ENCODE results near the gene CYP19A1. TPM values are rescaled to one million over a fixed set of nuclear protein-coding genes. Genes with fewer than 3 reads are reported as not detected.

Gene CYP19A1
- total RNA-seq, 1 experiment from 2014 or later: 0.77 TPM

DNA sequence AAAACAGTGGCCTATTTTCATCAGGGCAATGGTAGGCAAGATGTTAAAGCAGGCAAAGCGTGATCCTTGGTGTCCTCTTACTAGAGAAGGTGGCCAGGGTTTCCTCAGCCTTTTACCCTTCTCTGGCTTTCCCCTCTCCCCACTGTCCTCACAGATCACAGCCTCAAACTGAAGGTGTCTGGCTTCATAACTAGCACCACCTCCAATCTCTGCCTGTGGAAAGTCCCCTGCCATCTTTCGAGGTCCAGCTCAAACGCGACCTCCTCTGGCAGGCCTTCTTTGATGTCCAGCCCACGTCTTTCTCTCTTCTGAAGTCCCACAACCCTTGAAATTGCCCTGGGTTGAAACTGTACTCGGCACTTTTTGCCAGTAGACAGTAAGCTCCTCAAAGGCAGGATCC lies 35.9 kb downstream of the CYP19A1 start:
- Histone ChIP-seq H3K4me1 (no peaks in the 10 kb centered on the region), H3K9me3 (no peaks in the 10 kb centered on the region), H3K27me3 (replicated peaks; ENCODE audit: control insufficient read depth, insufficient read depth, low read length) (no peaks in the 10 kb centered on the region), H3K4me3 (ENCODE audit: low read depth, low read length) (no peak overlapping the region), H3K36me3 (ENCODE audit: control insufficient read depth, insufficient read depth, low read length) (no peaks in the 10 kb centered on the region)
- Mint-ChIP-seq H3K36me3 (ENCODE audit: insufficient read depth, unreplicated experiment) (no peaks in the 10 kb centered on the region), H3K27me3 (ENCODE audit: insufficient read depth, unreplicated experiment) (no peaks in the 10 kb centered on the region), H3K9me3 (ENCODE audit: unreplicated experiment) (no peaks in the 10 kb centered on the region), H3K4me3 (ENCODE audit: unreplicated experiment) (no peak overlapping the region), H3K27ac (ENCODE audit: unreplicated experiment) (no peak overlapping the region), H3K4me1 (ENCODE audit: low read depth, unreplicated experiment) (no peaks in the 10 kb centered on the region)
- intact Hi-C loops (cut with micrococcal nuclease; ENCODE audit: unreplicated experiment): no loop called here
- TF ChIP-seq CTCF (IDR thresholded peaks at IDR 0.05; ENCODE audit: insufficient read depth in 1 of 2, low read depth in 1 of 2, low read length in 1 of 2, severe bottlenecking in 1 of 2, unreplicated experiment in 1 of 2): no peak
- CTCF ChIA-PET: no interaction called here
- POLR2A ChIA-PET: no interaction called here
- no peak for DNase-seq
- BruUV-seq (replicated peaks): no TSS peak

DNA sequence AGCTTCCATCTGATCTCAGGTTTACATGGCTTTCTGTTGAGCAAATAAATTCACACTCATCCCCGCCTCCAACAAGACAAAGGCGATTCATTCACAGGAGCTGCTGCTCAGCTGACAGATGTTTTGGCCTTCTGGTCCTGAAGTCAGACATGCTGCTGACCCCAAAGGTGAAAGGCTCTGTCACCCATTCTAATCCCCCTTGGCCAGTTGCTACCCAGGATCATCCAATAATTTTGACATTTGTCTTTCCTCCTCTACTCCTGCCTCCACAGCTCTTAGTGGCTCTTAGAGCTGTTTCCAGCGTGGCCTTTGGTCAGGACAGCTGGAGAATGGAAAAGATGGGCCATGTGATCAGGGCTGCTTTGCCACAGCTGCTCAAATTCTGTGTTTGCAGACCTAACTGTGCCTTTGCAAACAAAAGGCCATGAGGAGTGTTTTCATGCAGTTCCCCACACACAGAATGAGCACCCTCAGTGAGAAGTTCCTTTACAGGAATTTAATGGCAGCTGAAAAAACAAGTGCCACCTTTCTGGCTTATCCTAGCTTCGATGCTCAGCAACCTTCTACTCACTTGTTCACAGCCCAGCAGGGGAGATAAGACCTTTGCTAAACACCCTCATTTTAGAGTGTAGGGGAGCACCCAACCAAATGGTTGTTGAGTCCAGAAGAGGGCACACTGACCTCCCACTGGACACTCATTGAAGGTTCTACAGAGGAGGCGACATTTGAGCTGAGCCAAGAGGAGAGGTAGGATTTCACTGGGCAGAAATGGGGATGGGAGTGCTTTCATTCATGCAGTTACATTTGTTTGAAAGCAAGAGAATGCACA lies 39.0 kb downstream of the CYP19A1 start:
- Mint-ChIP-seq H3K4me3 (ENCODE audit: unreplicated experiment) (no peak overlapping the region), H3K4me1 (ENCODE audit: low read depth, unreplicated experiment) (no peaks in the 10 kb centered on the region), H3K27ac (ENCODE audit: unreplicated experiment) (no peak overlapping the region), H3K27me3 (ENCODE audit: insufficient read depth, unreplicated experiment) (no peaks in the 10 kb centered on the region), H3K9me3 (ENCODE audit: unreplicated experiment) (no peaks in the 10 kb centered on the region), H3K36me3 (ENCODE audit: insufficient read depth, unreplicated experiment) (no peaks in the 10 kb centered on the region)
- no peaks in the 10 kb centered on the region for H3K36me3 ChIP-seq (ENCODE audit: control insufficient read depth, insufficient read depth, low read length)
- POLR2A ChIA-PET: no interaction called here
- H3K27me3 ChIP-seq (replicated peaks; ENCODE audit: control insufficient read depth, insufficient read depth, low read length): no peaks in the 10 kb centered on the region
- no TSS peak for BruUV-seq (replicated peaks)
- no peak overlapping the region for H3K4me3 ChIP-seq (ENCODE audit: low read depth, low read length)
- TF ChIP-seq CTCF (IDR thresholded peaks at IDR 0.05; ENCODE audit: insufficient read depth in 1 of 2, low read depth in 1 of 2, low read length in 1 of 2, severe bottlenecking in 1 of 2, unreplicated experiment in 1 of 2): no peak
- intact Hi-C loops (cut with micrococcal nuclease; ENCODE audit: unreplicated experiment): no loop called here
- CTCF ChIA-PET: interaction anchor here (0.6 to 1.0 kb wide), 2 partner anchors 31 to 69 kb away, joined by 3 read pairs; no protein-coding TSS in a partner anchor
- H3K4me1 ChIP-seq: no peaks in the 10 kb centered on the region
- no peak for DNase-seq
- no peaks in the 10 kb centered on the region for H3K9me3 ChIP-seq

GRCh38 chr15:51298620-51299019 lies 39.8 kb downstream of the CYP19A1 start:
- no peaks in the 10 kb centered on the region for H3K4me1 Mint-ChIP-seq (ENCODE audit: low read depth, unreplicated experiment)
- TF ChIP-seq CTCF (IDR thresholded peaks at IDR 0.05; ENCODE audit: insufficient read depth in 1 of 2, low read depth in 1 of 2, low read length in 1 of 2, severe bottlenecking in 1 of 2, unreplicated experiment in 1 of 2): no peak
- POLR2A ChIA-PET: no interaction called here

More at GRCh38 chr15:51298620-51299019, 39.8 kb downstream of the CYP19A1 start:
- Histone ChIP-seq H3K9me3 (no peaks in the 10 kb centered on the region), H3K27me3 (replicated peaks; ENCODE audit: control insufficient read depth, insufficient read depth, low read length) (no peaks in the 10 kb centered on the region), H3K4me1 (no peaks in the 10 kb centered on the region), H3K36me3 (ENCODE audit: control insufficient read depth, insufficient read depth, low read length) (no peaks in the 10 kb centered on the region), H3K4me3 (ENCODE audit: low read depth, low read length) (no peak overlapping the region)
- H3K9me3 Mint-ChIP-seq (ENCODE audit: unreplicated experiment): no peaks in the 10 kb centered on the region
- CTCF ChIA-PET: interaction anchor here (1.0 kb wide), 1 partner anchor 69 kb away, joined by 3 read pairs; no protein-coding TSS in a partner anchor
- H3K27ac Mint-ChIP-seq (ENCODE audit: unreplicated experiment): no peak overlapping the region
- no peaks in the 10 kb centered on the region for H3K27me3 Mint-ChIP-seq (ENCODE audit: insufficient read depth, unreplicated experiment)
- DNase-seq: no peak
- BruUV-seq (replicated peaks): no TSS peak
- intact Hi-C loops (cut with micrococcal nuclease; ENCODE audit: unreplicated experiment): no loop called here
- no peak overlapping the region for H3K4me3 Mint-ChIP-seq (ENCODE audit: unreplicated experiment)
- no peaks in the 10 kb centered on the region for H3K36me3 Mint-ChIP-seq (ENCODE audit: insufficient read depth, unreplicated experiment)

Data from Caco-2 (cell line).